Measurements from ENCODE around the gene SPATA1.

SPATA1 gene

GRCh38 chr1:84606977-84607376, 100.8 kb downstream of the SPATA1 start:
- Mint-ChIP-seq H3K36me3 (ENCODE audit: low read depth) (peaks cover 54% of the 10 kb centered on the region), H3K27me3 (ENCODE audit: low read depth, poor library complexity) (no peaks in the 10 kb centered on the region), H3K9me3 (peaks cover 93% of the 10 kb centered on the region), H3K4me1 (peaks cover 8% of the 10 kb centered on the region), H3K4me3 (no peak overlapping the region), H3K27ac (no peak overlapping the region)
- TF ChIP-seq CTCF (IDR thresholded peaks at IDR 0.05): no peak
- DNase-seq: no peak

- no peak for DNase-seq
- Mint-ChIP-seq H3K27me3 (ENCODE audit: low read depth, poor library complexity) (peaks cover 3% of the 10 kb centered on the region), H3K27ac (peak overlapping the region; percentile 96), H3K4me3 (no peak overlapping the region), H3K9me3 (peaks cover 88% of the 10 kb centered on the region), H3K4me1 (peaks cover 8% of the 10 kb centered on the region), H3K36me3 (ENCODE audit: low read depth) (peaks cover 54% of the 10 kb centered on the region)
- no peak for TF ChIP-seq CTCF (IDR thresholded peaks at IDR 0.05)
Measured at GRCh38 chr1:84611091-84611490, 104.9 kb downstream of the SPATA1 start.

GRCh38 chr1:84611796-84612195, 105.6 kb downstream of the SPATA1 start:
- no peak for TF ChIP-seq CTCF (IDR thresholded peaks at IDR 0.05)
- no peak for DNase-seq
- Mint-ChIP-seq H3K36me3 (ENCODE audit: low read depth) (peaks cover 47% of the 10 kb centered on the region), H3K9me3 (peaks cover 84% of the 10 kb centered on the region), H3K4me1 (peaks cover 11% of the 10 kb centered on the region), H3K4me3 (peak overlapping the region; percentile 18), H3K27me3 (ENCODE audit: low read depth, poor library complexity) (peaks cover 3% of the 10 kb centered on the region), H3K27ac (peak overlapping the region; percentile 96)

GRCh38 chr1:84613026-84613425, 106.8 kb downstream of the SPATA1 start:
- H3K4me1 Mint-ChIP-seq: peaks cover 21% of the 10 kb centered on the region
- peaks cover 47% of the 10 kb centered on the region for H3K36me3 Mint-ChIP-seq (ENCODE audit: low read depth)
- peaks cover 71% of the 10 kb centered on the region for H3K9me3 Mint-ChIP-seq
- H3K27ac Mint-ChIP-seq: no peak overlapping the region
- DNase-seq: no peak
- no peak for TF ChIP-seq CTCF (IDR thresholded peaks at IDR 0.05)
- peaks cover 3% of the 10 kb centered on the region for H3K27me3 Mint-ChIP-seq (ENCODE audit: low read depth, poor library complexity)
- no peak overlapping the region for H3K4me3 Mint-ChIP-seq

- no peak overlapping the region for H3K27ac Mint-ChIP-seq
- H3K9me3 Mint-ChIP-seq: peaks cover 63% of the 10 kb centered on the region
- TF ChIP-seq CTCF (IDR thresholded peaks at IDR 0.05): no peak
- peaks cover 3% of the 10 kb centered on the region for H3K27me3 Mint-ChIP-seq (ENCODE audit: low read depth, poor library complexity)
- peaks cover 21% of the 10 kb centered on the region for H3K4me1 Mint-ChIP-seq
- H3K36me3 Mint-ChIP-seq (ENCODE audit: low read depth): peaks cover 44% of the 10 kb centered on the region
- H3K4me3 Mint-ChIP-seq: no peak overlapping the region
- no peak for DNase-seq
Measured at GRCh38 chr1:84613887-84614286, 107.7 kb downstream of the SPATA1 start.

- Mint-ChIP-seq H3K27ac (no peak overlapping the region), H3K9me3 (peaks cover 51% of the 10 kb centered on the region), H3K36me3 (ENCODE audit: low read depth) (peaks cover 37% of the 10 kb centered on the region), H3K4me1 (peaks cover 36% of the 10 kb centered on the region), H3K4me3 (no peak overlapping the region), H3K27me3 (ENCODE audit: low read depth, poor library complexity) (peaks cover 7% of the 10 kb centered on the region)
- no peak for DNase-seq
- TF ChIP-seq CTCF (IDR thresholded peaks at IDR 0.05): no peak
Measured at GRCh38 chr1:84615790-84616189, 109.6 kb downstream of the SPATA1 start.
